PC-9 (cell line): ENCODE results near the gene RABL6. TPM values are rescaled to one million over a fixed set of nuclear protein-coding genes. Genes with fewer than 3 reads are reported as not detected.

Source experiments
- BruUV-seq: library from RNA; stranded (reverse); fragments of 400-500 nt; replicated peaks from 2 replicates; lab custom pipeline; 2021; lab: Mats Ljungman, UMichigan
- CTCF ChIA-PET: fragments of 300-600 bp; sonication (Branson Sonifier 250); formaldehyde crosslinking; loops from one replicate; lab custom pipeline; 2022; ENCODE audit warnings: antibody characterized with exemption; lab: Charles Lee
- POLR2A ChIA-PET: fragments of 300-600 bp; sonication (Branson Sonifier 250); formaldehyde crosslinking; loops from one replicate; lab custom pipeline; 2022; ENCODE audit warnings: antibody characterized with exemption; ENCODE audit not compliant: unreplicated experiment; lab: Charles Lee
- DNase-seq, 2 experiments: peaks; one replicate each; pipeline versions ENCODE4 v3.0.0 to v3.0.0-alpha.2; 2015 to 2022; ENCODE audit warnings: mixed read lengths in 1 of 2
- H2AFZ ChIP-seq: fragments of 200-600 bp; sonication (generic); 2 replicates; pipeline ENCODE4 v1.8.1; 2017; ENCODE audit warnings: antibody characterized with exemption
- H3F3A ChIP-seq: fragments of 200-600 bp; sonication (generic); 2 replicates; pipeline ENCODE4 v1.8.1; 2017; ENCODE audit warnings: antibody characterized with exemption, mild to moderate bottlenecking, low read depth; ENCODE audit not compliant: insufficient read depth
- H3K27ac ChIP-seq: fragments of 200-600 bp; sonication (generic); 2 replicates; pipeline ENCODE4 v1.6.1; 2016; ENCODE audit warnings: mixed run types
- H3K27me3 ChIP-seq: fragments of 200-600 bp; sonication (generic); 2 replicates; pipeline ENCODE4 v1.6.1; 2016; ENCODE audit warnings: low read depth, mixed run types; ENCODE audit not compliant: insufficient read depth
- H3K36me3 ChIP-seq: fragments of 200-600 bp; sonication (generic); 2 replicates; pipeline ENCODE4 v1.6.1; 2016; ENCODE audit warnings: low read depth, mixed run types
- H3K4me1 ChIP-seq: fragments of 200-600 bp; sonication (generic); replicated peaks from 2 replicates; pipeline ENCODE4 v1.6.1; 2016; ENCODE audit warnings: mixed run types; ENCODE audit not compliant: insufficient read depth
- H3K4me2 ChIP-seq: fragments of 200-600 bp; sonication (generic); 2 replicates; pipeline ENCODE4 v1.6.1; 2017; ENCODE audit warnings: mixed run types
- H3K4me3 ChIP-seq: fragments of 200-600 bp; sonication (generic); 2 replicates; pipeline ENCODE4 v1.6.1; 2016; ENCODE audit warnings: mixed run types
- H3K79me2 ChIP-seq: fragments of 200-600 bp; sonication (generic); 2 replicates; pipeline ENCODE4 v1.6.1; 2017; ENCODE audit warnings: low read depth, mixed run types
- H3K9me2 ChIP-seq: fragments of 200-600 bp; sonication (generic); 2 replicates; pipeline ENCODE4 v1.8.1; 2017; ENCODE audit warnings: mild to moderate bottlenecking; ENCODE audit not compliant: insufficient read depth
- H3K9me3 ChIP-seq: fragments of 200-600 bp; sonication (generic); 2 replicates; pipeline ENCODE4 v1.8.1; 2016; ENCODE audit warnings: low read depth; ENCODE audit not compliant: insufficient read depth
- H4K20me1 ChIP-seq: fragments of 200-600 bp; sonication (generic); 2 replicates; pipeline ENCODE4 v1.8.1; 2017; ENCODE audit not compliant: insufficient read depth
- EZH2 ChIP-seq: fragments of 200-600 bp; sonication (generic); IDR thresholded peaks from 2 replicates; pipeline ENCODE4 v1.8.0; 2017; ENCODE audit warnings: antibody characterized with exemption, low read depth
- intact Hi-C: fragments of 100-400 bp; cut with micrococcal nuclease; formaldehyde crosslinking; loops from one replicate; pipeline ENCODE4 v1.10.0; 2022; ENCODE audit not compliant: unreplicated experiment
- total RNA-seq: library from RNA; stranded (reverse); gene quantifications from 2 replicates; pipeline ENCODE4 v1.2.3, GENCODE V29; 2021
- TF ChIP-seq, protein P1 (sequence below): fragments of 200-600 bp; sonication (generic); conservative IDR thresholded peaks from 2 replicates; pipeline ENCODE4 v1.6.1; 2017; ENCODE audit warnings: mixed run types, antibody characterized with exemption, mild to moderate bottlenecking, moderate library complexity

The RABL6 gene
- total RNA-seq, 1 experiment from 2014 or later = 116 TPM

DNA sequence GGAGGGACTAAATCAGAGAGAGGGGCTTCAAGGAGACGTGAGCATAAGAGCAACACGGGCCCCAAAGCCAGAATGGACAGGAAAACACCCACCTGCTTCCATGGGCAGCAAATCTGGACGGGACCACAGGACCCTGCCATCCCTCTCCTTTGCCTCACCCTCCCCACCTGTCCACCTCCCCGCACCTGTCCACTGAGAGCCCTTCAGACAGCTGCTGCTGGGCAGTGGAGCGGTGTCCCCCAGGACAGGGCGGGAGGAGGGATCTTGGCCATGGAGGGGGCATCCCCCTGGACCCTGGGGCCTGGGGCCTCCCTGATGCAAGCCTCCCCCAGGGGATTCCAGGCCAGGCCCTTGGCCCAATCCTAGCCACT, 9.1 kb upstream of the RABL6 start:
- no peaks in the 10 kb centered on the region for H3K79me2 ChIP-seq
- intact Hi-C loops = loop anchor here (10.0 kb wide), 1 partner anchor 314 kb away; the partner anchor contains the start of gene SEC16A
- H4K20me1 ChIP-seq = 0 out of 2 replicates have a peak, but pooled peaks cover under 1% of the 10 kb centered on the region
- no TSS peak for BruUV-seq
- peaks cover 23% of the 10 kb centered on the region for H3F3A ChIP-seq
- TF ChIP-seq EZH2 = no peak
- TF ChIP-seq, protein P1, sequence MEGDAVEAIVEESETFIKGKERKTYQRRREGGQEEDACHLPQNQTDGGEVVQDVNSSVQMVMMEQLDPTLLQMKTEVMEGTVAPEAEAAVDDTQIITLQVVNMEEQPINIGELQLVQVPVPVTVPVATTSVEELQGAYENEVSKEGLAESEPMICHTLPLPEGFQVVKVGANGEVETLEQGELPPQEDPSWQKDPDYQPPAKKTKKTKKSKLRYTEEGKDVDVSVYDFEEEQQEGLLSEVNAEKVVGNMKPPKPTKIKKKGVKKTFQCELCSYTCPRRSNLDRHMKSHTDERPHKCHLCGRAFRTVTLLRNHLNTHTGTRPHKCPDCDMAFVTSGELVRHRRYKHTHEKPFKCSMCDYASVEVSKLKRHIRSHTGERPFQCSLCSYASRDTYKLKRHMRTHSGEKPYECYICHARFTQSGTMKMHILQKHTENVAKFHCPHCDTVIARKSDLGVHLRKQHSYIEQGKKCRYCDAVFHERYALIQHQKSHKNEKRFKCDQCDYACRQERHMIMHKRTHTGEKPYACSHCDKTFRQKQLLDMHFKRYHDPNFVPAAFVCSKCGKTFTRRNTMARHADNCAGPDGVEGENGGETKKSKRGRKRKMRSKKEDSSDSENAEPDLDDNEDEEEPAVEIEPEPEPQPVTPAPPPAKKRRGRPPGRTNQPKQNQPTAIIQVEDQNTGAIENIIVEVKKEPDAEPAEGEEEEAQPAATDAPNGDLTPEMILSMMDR = no peak
- no peak overlapping the region for H3K27ac ChIP-seq
- CTCF ChIA-PET = no interaction called here
- H3K36me3 ChIP-seq = no peaks in the 10 kb centered on the region
- no peak overlapping the region for H3K4me2 ChIP-seq
- POLR2A ChIA-PET = no interaction called here
- no peak overlapping the region for H3K4me3 ChIP-seq
- H3K4me1 ChIP-seq = peaks cover 21% of the 10 kb centered on the region
- H2AFZ ChIP-seq = no peak overlapping the region
- H3K9me3 ChIP-seq = no peaks in the 10 kb centered on the region
- no peaks in the 10 kb centered on the region for H3K9me2 ChIP-seq
- DNase-seq = no peak
- no peaks in the 10 kb centered on the region for H3K27me3 ChIP-seq

DNA sequence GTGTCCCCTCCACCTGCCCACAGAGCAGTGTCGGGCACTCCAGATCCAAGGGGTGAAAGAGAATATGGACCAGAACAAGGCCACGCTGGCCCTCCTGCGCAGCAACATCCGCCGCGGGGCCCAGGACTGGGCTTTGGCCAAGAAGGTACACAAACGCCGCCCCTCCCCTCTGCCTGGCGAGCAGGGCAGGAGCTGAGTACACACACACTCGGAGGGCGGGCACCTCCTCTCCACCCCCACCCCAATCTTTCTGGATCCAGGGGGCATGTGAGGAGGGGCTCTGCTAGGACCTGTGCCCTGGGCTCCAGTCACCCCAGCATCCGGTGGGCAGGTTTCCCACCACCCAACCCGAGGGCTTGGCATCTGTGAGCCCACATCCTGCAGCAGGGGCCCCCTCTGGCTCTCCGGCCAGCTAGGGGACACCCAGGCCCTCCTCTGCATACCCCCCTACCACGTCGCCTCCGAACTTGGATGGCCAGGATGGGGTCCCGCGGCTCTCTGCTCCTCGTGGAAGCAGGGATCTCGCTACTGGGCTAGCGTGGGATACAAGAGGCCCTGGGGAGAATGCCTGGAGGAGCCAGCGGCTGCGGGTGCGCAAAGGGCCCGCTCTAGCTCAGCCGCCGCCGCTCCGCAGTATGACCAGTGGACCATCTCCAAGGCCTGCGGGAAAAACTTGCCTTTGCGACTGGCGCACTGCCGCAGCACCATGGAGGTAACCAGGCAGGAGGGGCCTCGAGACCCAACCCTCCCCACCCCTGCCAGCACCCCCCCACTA, 8.5 kb upstream of the RABL6 start:
- H2AFZ ChIP-seq = no peak overlapping the region
- H3K4me2 ChIP-seq = peak overlapping the region; percentile 93

More for the DNA sequence above, 8.5 kb upstream of the RABL6 start:
- no peaks in the 10 kb centered on the region for H3K9me3 ChIP-seq
- H3K4me1 ChIP-seq = peaks cover 21% of the 10 kb centered on the region
- no peak overlapping the region for H3K27ac ChIP-seq
- no peaks in the 10 kb centered on the region for H3K36me3 ChIP-seq
- DNase-seq = no peak
- H3K9me2 ChIP-seq = no peaks in the 10 kb centered on the region
- intact Hi-C loops = loop anchor here (10.0 kb wide), 1 partner anchor 314 kb away; the partner anchor contains the start of gene SEC16A
- H3K79me2 ChIP-seq = no peaks in the 10 kb centered on the region
- peak overlapping the region; percentile 69; the same call in 1 of the 2 replicates for H3K4me3 ChIP-seq
- peaks cover 23% of the 10 kb centered on the region for H3F3A ChIP-seq
- H3K27me3 ChIP-seq = no peaks in the 10 kb centered on the region
- CTCF ChIA-PET = interaction anchor here (0.8 kb wide), 1 partner anchor 236 kb away, joined by 5 read pairs; no protein-coding TSS in a partner anchor
- POLR2A ChIA-PET = interaction anchor here (0.6 to 0.7 kb wide), 5 partner anchors 10 to 356 kb away, joined by 3 to 23 read pairs (median 12); no protein-coding TSS in a partner anchor
- BruUV-seq = no TSS peak
- no peaks in the 10 kb centered on the region for H4K20me1 ChIP-seq
- TF ChIP-seq EZH2 = no peak
- TF ChIP-seq, protein P1 = no peak
